ENCODE data around the gene RPS2.

The RPS2 gene

GRCh38 chr16:1919327-1919998, 45.2 kb downstream of the RPS2 start:
- TF ChIP-seq CTCF (IDR thresholded peaks at IDR 0.05; ENCODE audit: low read depth, low read length, missing control alignments) = no peak
- DNase-seq (ENCODE audit: extremely low read depth, low read depth) = no peak
- H3K4me3 ChIP-seq (replicated peaks; ENCODE audit: low read depth, low read length) = no peak overlapping the region

- TF ChIP-seq CTCF (IDR thresholded peaks at IDR 0.05; ENCODE audit: low read depth, low read length, missing control alignments) = no peak
- peak within 1 kb of the TSS; percentile 35 for H3K4me3 ChIP-seq (replicated peaks; ENCODE audit: low read depth, low read length)
- DNase-seq (ENCODE audit: extremely low read depth, low read depth) = no peak
Measured at GRCh38 chr16:1918351-1919326, 46.0 kb downstream of the RPS2 start, which contains the start of gene HS3ST6. Gene HS3ST6 (minus strand): TSS chr16:1918415. CDS start chr16:1918323, 92 bp downstream.

DNA sequence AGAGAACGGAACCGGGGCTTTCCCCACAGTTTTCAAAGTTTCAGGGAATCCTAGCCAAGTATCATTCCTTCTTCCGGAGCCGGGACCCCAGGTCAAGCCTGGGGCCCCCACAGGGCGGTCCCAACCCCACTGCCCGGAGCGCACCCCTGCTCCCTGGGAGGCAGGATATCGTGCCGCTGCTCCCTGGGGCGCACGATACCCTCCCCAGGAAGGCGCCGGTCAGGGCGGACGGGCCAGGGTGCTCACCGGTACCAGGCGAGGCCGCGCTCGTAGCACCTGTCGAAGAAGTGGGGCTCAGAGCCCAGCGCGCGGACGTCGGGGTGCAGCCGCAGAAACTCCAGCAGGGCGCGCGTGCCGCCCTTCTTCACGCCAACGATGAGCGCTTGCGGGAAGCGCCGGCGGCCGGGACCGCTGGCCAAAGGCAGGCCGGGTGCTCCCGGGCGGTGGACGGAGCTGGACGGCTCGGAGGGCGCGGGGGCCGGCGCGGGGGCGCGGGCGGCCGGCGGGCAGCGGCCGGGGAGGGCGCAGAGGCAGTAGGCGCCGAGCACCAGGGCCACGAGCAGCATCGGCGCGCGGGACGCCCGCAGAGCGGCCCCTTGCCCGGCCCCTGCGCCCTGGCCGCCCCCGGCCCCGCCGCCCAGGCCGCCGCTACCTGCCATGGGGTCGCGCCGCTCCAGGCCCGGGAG, 46.8 kb downstream of the RPS2 start:
- DNase-seq (ENCODE audit: extremely low read depth, low read depth) = no peak
- H3K4me3 ChIP-seq (replicated peaks; ENCODE audit: low read depth, low read length) = peak overlapping the region; percentile 35
- TF ChIP-seq CTCF (IDR thresholded peaks at IDR 0.05; ENCODE audit: low read depth, low read length, missing control alignments) = no peak

- peak overlapping the region; percentile 35 for H3K4me3 ChIP-seq (replicated peaks; ENCODE audit: low read depth, low read length)
- no peak for TF ChIP-seq CTCF (IDR thresholded peaks at IDR 0.05; ENCODE audit: low read depth, low read length, missing control alignments)
- no peak for DNase-seq (ENCODE audit: extremely low read depth, low read depth)
Measured at GRCh38 chr16:1917056-1917664, 47.5 kb downstream of the RPS2 start.

DNA sequence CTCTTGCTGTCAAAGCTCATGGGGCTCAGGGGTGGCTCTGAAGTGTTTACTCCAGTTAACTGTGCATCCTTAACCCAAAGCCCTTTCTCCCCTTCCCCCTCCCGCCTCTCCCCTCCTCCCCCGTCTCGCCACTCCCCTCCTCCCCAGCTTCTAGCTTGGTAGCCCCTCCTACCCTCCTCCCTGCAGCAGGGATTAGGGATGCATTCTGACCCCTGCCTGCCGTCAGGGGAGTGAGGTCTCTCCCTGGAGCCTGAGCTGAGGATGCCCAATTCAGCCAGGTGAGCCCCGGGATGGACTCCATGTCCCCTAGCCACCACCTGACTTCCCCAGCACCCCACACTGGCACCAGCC, 48.0 kb downstream of the RPS2 start:
- DNase-seq (ENCODE audit: extremely low read depth, low read depth) = no peak
- H3K4me3 ChIP-seq (replicated peaks; ENCODE audit: low read depth, low read length) = peak overlapping the region; percentile 35
- no peak for TF ChIP-seq CTCF (IDR thresholded peaks at IDR 0.05; ENCODE audit: low read depth, low read length, missing control alignments)
